Activated CD4-positive, alpha-beta memory T cell treated with anti-CD3 and anti-CD28 coated beads, Interleukin-2, amount 10 ng/mL, durations not matched to agents 7 days and 5 days (primary cell): ENCODE results near the gene PIGU. TPM values are rescaled to one million over a fixed set of nuclear protein-coding genes. Genes with fewer than 3 reads are reported as not detected.
A peak's percentile ranks its signal among the peaks of the same experiment; 100 is the strongest.
"Not testable (repeated sequence)": the region's sequence is repeated elsewhere in the genome, so short reads cannot be mapped to it uniquely, and the experiment has no call there.

Experiments used
- CTCF ChIA-PET: fragments of 350-600 bp; sonication (Branson Sonifier 250); formaldehyde crosslinking; loops from one replicate; lab custom pipeline; 2021; ENCODE audit warnings: antibody characterized with exemption, inconsistent platforms; lab: Charles Lee
- POLR2A ChIA-PET: fragments of 350-600 bp; sonication (Branson Sonifier 250); formaldehyde crosslinking; loops from one replicate; lab custom pipeline; 2021; ENCODE audit warnings: antibody characterized with exemption; lab: Charles Lee
- DNase-seq: peaks from one replicate; pipeline ENCODE4 v3.0.0-alpha.2; 2020
- H3K27ac Mint-ChIP-seq: one replicate; pipeline ENCODE4 v1.8.0; 2021; ENCODE audit warnings: mild to moderate bottlenecking, mixed read lengths
- H3K27me3 Mint-ChIP-seq: one replicate; pipeline ENCODE4 v1.8.0; 2021; ENCODE audit warnings: mixed read lengths
- H3K36me3 Mint-ChIP-seq: one replicate; pipeline ENCODE4 v1.8.0; 2021; ENCODE audit warnings: low read depth, mixed read lengths
- H3K4me1 Mint-ChIP-seq: one replicate; pipeline ENCODE4 v1.8.0; 2021; ENCODE audit warnings: mixed read lengths
- H3K4me3 Mint-ChIP-seq: one replicate; pipeline ENCODE4 v1.8.0; 2021; ENCODE audit warnings: mild to moderate bottlenecking, mixed read lengths
- H3K9me3 Mint-ChIP-seq: one replicate; pipeline ENCODE4 v1.8.0; 2021; ENCODE audit warnings: mixed read lengths
- total RNA-seq, 2 experiments: library from RNA; stranded (reverse); gene quantifications; one replicate each; pipeline ENCODE4 v1.2.3, GENCODE V29; 2021

Gene PIGU
- total RNA-seq, 2 experiments from 2014 or later = 18.3 to 18.6 TPM

DNA sequence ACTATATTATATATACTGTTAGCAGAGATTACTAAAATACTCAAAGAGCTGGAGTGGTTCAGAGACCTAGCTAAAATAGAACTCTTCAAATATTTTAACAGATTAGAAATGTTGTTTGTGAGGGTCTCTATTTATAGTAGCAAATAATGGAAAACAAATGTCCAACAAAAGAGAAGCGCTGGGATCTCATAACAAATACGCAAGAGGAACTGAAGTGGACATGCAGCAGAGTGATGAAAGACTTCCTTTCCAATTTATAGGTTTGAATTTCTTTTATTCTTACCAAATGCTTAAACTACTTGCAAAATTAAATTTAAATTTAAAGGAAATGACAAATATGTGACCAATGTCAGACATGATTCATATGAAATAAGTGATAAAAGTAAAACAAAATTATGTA lies 49.9 kb downstream of the PIGU start:
- Mint-ChIP-seq H3K4me1 (peaks cover 12% of the 10 kb centered on the region), H3K27ac (no peak overlapping the region), H3K27me3 (no peaks in the 10 kb centered on the region), H3K4me3 (no peak overlapping the region), H3K36me3 (peaks cover 10% of the 10 kb centered on the region), H3K9me3 (no peaks in the 10 kb centered on the region)
- CTCF ChIA-PET = no interaction called here
- no peak for DNase-seq
- POLR2A ChIA-PET = no interaction called here

GRCh38 chr20:34624629-34625028 lies 52.3 kb downstream of the PIGU start:
- Mint-ChIP-seq H3K27me3 (no peaks in the 10 kb centered on the region), H3K9me3 (peaks cover 2% of the 10 kb centered on the region), H3K4me1 (peaks cover 32% of the 10 kb centered on the region), H3K36me3 (peaks cover 26% of the 10 kb centered on the region), H3K4me3 (no peak overlapping the region), H3K27ac (no peak overlapping the region)
- ChIA-PET CTCF (interaction anchor here (0.6 kb wide), 1 partner anchor 106 kb away, joined by 3 read pairs; no protein-coding TSS in a partner anchor), POLR2A (no interaction called here)
- DNase-seq = no peak

GRCh38 chr20:34622821-34623451 lies 54.0 kb downstream of the PIGU start:
- DNase-seq = no peak
- H3K27me3 Mint-ChIP-seq = no peaks in the 10 kb centered on the region
- CTCF ChIA-PET = no interaction called here
- H3K36me3 Mint-ChIP-seq = peaks cover 31% of the 10 kb centered on the region
- no peak overlapping the region for H3K27ac Mint-ChIP-seq
- H3K4me3 Mint-ChIP-seq = no peak overlapping the region
- H3K9me3 Mint-ChIP-seq = peaks cover 2% of the 10 kb centered on the region
- POLR2A ChIA-PET = interaction anchor here (0.6 kb wide), 1 partner anchor 106 kb away, joined by 3 read pairs; no protein-coding TSS in a partner anchor
- peaks cover 34% of the 10 kb centered on the region for H3K4me1 Mint-ChIP-seq

GRCh38 chr20:34621383-34622367 lies 55.2 kb downstream of the PIGU start:
- no peaks in the 10 kb centered on the region for H3K27me3 Mint-ChIP-seq
- peaks cover 39% of the 10 kb centered on the region for H3K36me3 Mint-ChIP-seq
- DNase-seq = no peak
- peak overlapping the region; percentile 53 for H3K27ac Mint-ChIP-seq
- H3K4me1 Mint-ChIP-seq = peaks cover 34% of the 10 kb centered on the region
- ChIA-PET CTCF (interaction anchor here (0.6 kb wide), 1 partner anchor 497 kb away, joined by 4 read pairs; no protein-coding TSS in a partner anchor), POLR2A (interaction anchor here (0.6 to 0.9 kb wide), 2 partner anchors 12 to 105 kb away, joined by 3 read pairs; no protein-coding TSS in a partner anchor)
- peaks cover 2% of the 10 kb centered on the region for H3K9me3 Mint-ChIP-seq
- H3K4me3 Mint-ChIP-seq = no peak overlapping the region

DNA sequence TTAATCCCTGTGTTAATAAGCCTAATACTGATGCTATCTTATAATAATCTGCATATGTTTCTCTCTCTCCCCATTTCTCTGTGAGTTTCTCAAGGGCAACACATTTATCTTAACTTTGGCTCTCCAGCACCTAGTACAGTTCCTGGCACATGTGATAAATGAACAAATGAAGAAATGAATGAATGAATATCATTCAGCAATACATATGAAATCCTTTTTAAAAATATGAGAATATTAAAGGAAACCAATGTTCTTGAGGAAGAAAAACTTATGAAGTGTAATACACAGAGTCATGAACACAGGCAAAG lies 55.9 kb downstream of the PIGU start:
- H3K36me3 Mint-ChIP-seq = peaks cover 42% of the 10 kb centered on the region
- DNase-seq = no peak
- H3K9me3 Mint-ChIP-seq = peaks cover 2% of the 10 kb centered on the region
- CTCF ChIA-PET = interaction anchor here (0.6 to 0.9 kb wide), 2 partner anchors 87 to 498 kb away, joined by 3 to 4 read pairs; no protein-coding TSS in a partner anchor
- H3K27ac Mint-ChIP-seq = peak overlapping the region; percentile 53
- no peaks in the 10 kb centered on the region for H3K27me3 Mint-ChIP-seq
- H3K4me1 Mint-ChIP-seq = peaks cover 34% of the 10 kb centered on the region
- POLR2A ChIA-PET = no interaction called here
- no peak overlapping the region for H3K4me3 Mint-ChIP-seq

- Mint-ChIP-seq H3K27ac (no peak overlapping the region), H3K36me3 (peaks cover 47% of the 10 kb centered on the region), H3K9me3 (peaks cover 2% of the 10 kb centered on the region), H3K27me3 (no peaks in the 10 kb centered on the region), H3K4me1 (peaks cover 34% of the 10 kb centered on the region), H3K4me3 (no peak overlapping the region)
- ChIA-PET CTCF (no interaction called here), POLR2A (interaction anchor here (0.6 kb wide), 1 partner anchor 109 kb away, joined by 3 read pairs; no protein-coding TSS in a partner anchor)
- DNase-seq = no peak
Observed at GRCh38 chr20:34618676-34619075, 58.2 kb downstream of the PIGU start.

DNA sequence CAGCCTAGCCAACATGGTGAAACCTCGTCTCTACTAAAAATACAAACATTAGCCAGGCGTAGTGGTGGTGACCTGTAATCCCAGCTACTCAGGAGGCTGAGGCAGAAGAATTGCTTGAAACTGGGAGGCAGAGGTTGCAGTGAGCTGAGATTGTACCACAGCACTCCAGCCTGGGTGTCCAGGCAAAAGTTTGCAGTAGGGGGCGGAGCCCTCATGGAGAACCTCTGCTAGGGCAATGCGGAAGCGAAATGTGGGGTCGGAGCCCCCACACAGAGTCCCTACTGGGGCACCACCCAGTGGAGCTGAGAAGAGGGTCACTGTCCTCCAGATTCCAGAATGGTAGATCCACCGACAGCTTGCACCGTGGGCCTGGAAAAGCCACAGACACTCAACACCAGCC lies 60.0 kb downstream of the PIGU start:
- POLR2A ChIA-PET, H3K27ac Mint-ChIP-seq, DNase-seq, H3K4me3 Mint-ChIP-seq, H3K27me3 Mint-ChIP-seq, CTCF ChIA-PET, H3K9me3 Mint-ChIP-seq: not testable (repeated sequence)
- Mint-ChIP-seq H3K4me1 (peaks cover 21% of the 10 kb centered on the region), H3K36me3 (peaks cover 47% of the 10 kb centered on the region)

GRCh38 chr20:34615477-34615876 lies 61.4 kb downstream of the PIGU start:
- Mint-ChIP-seq H3K36me3 (peaks cover 38% of the 10 kb centered on the region), H3K4me3 (no peak overlapping the region), H3K9me3 (peaks cover 2% of the 10 kb centered on the region), H3K27me3 (no peaks in the 10 kb centered on the region), H3K4me1 (peaks cover 9% of the 10 kb centered on the region), H3K27ac (no peak overlapping the region)
- ChIA-PET CTCF (no interaction called here), POLR2A (no interaction called here)
- no peak for DNase-seq

- H3K27ac Mint-ChIP-seq, H3K9me3 Mint-ChIP-seq, H3K27me3 Mint-ChIP-seq, H3K4me1 Mint-ChIP-seq, DNase-seq, POLR2A ChIA-PET, H3K4me3 Mint-ChIP-seq: not testable (repeated sequence)
- H3K36me3 Mint-ChIP-seq = peaks cover 17% of the 10 kb centered on the region
- CTCF ChIA-PET = interaction anchor here (0.7 kb wide), 1 partner anchor 833 kb away, joined by 4 read pairs; no protein-coding TSS in a partner anchor
Observed at GRCh38 chr20:34611976-34612375, 64.9 kb downstream of the PIGU start.

- Mint-ChIP-seq H3K4me1 (no peaks in the 10 kb centered on the region), H3K9me3 (no peaks in the 10 kb centered on the region), H3K27me3 (no peaks in the 10 kb centered on the region), H3K4me3 (no peak overlapping the region), H3K36me3 (peaks cover 5% of the 10 kb centered on the region), H3K27ac (no peak overlapping the region)
- ChIA-PET POLR2A (no interaction called here), CTCF (no interaction called here)
- no peak for DNase-seq
Observed at GRCh38 chr20:34607066-34607465, 69.8 kb downstream of the PIGU start.

- no peak overlapping the region for H3K4me3 Mint-ChIP-seq
- no peaks in the 10 kb centered on the region for H3K36me3 Mint-ChIP-seq
- peaks cover 3% of the 10 kb centered on the region for H3K4me1 Mint-ChIP-seq
- no peaks in the 10 kb centered on the region for H3K27me3 Mint-ChIP-seq
- no peak for DNase-seq
- H3K27ac Mint-ChIP-seq = no peak overlapping the region
- CTCF ChIA-PET = interaction anchor here (1.5 kb wide), 1 partner anchor 103 kb away, joined by 4 read pairs; no protein-coding TSS in a partner anchor
- POLR2A ChIA-PET = no interaction called here
- no peaks in the 10 kb centered on the region for H3K9me3 Mint-ChIP-seq
Observed at GRCh38 chr20:34604980-34605788, 71.7 kb downstream of the PIGU start.

DNA sequence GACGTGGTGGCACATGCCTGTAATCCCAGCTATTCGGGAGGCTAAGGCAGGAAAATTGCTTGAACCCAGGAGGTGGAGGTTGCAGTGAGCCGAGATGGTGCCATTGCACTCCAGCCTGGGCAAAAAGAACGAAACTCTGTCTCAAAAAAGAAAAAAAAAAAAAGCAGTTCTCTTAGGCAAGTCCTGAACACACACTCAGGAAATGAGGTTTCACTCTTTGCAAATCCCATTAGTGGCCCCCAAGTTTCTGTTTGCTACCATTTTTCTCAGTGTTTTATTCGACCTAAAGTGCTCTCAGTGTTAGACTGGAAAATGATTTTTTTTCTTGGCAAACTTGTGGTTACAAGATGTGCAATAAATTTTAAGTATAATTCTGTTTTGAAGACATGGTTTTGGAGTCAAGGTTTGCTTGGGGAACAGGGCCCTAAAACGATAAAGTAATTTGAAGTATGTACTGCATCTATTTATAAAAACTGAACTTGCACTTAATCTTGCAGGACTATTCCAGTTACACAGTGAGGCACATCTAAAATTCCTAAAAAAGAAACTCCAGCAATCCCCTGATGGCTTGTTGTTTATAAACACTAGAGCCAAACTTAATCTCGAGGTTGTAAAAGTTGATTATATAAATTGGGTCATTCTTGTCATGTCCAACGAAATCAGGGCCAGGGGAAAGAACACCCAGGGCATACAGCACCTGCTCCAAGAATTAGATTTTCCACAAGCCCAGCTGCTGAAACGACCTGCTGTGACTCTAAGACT lies 75.8 kb downstream of the PIGU start:
- Mint-ChIP-seq H3K9me3 (no peaks in the 10 kb centered on the region), H3K36me3 (no peaks in the 10 kb centered on the region), H3K4me3 (no peak overlapping the region), H3K4me1 (peaks cover 3% of the 10 kb centered on the region), H3K27ac (no peak overlapping the region), H3K27me3 (no peaks in the 10 kb centered on the region)
- ChIA-PET POLR2A (no interaction called here), CTCF (no interaction called here)
- no peak for DNase-seq
